ENCODE measurements around the gene TBC1D22A. TPM values are rescaled to one million over a fixed set of nuclear protein-coding genes. Genes with fewer than 3 reads are reported as not detected.

Gene TBC1D22A
- total RNA-seq, 1 experiment from 2014 or later, result 32.6 TPM

DNA sequence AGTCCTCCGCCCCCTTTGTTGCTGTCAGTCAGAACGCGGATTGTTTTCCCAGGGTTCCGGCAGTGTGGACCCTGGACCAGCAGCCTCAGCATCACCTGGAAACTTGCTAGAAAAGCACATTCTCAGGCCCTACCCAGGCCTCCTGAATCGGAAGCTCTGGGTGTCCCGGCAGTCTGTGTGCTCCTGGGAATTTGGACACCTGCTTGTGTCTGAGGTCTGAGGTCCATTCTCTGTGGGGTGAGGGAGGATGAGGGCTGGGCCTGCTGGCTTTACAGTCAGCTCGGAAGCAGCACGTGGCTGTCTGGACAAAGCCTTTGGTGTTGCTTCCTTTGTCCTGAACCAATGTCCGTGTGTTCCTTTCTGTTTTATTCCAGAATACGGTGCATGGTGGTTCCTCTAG, 299.7 kb downstream of the TBC1D22A start:
- Histone ChIP-seq H3K27me3 (replicated peaks; ENCODE audit: control insufficient read depth, insufficient read depth, low read length) (no peaks in the 10 kb centered on the region), H3K4me3 (ENCODE audit: low read depth, low read length) (no peak overlapping the region), H3K4me1 (no peaks in the 10 kb centered on the region), H3K9me3 (no peaks in the 10 kb centered on the region), H3K36me3 (ENCODE audit: control insufficient read depth, insufficient read depth, low read length) (no peaks in the 10 kb centered on the region)
- DNase-seq, result peak in 1 of 2 experiments; percentile 4
- Mint-ChIP-seq H3K27me3 (ENCODE audit: insufficient read depth, unreplicated experiment) (no peaks in the 10 kb centered on the region), H3K9me3 (ENCODE audit: unreplicated experiment) (no peaks in the 10 kb centered on the region), H3K27ac (ENCODE audit: unreplicated experiment) (no peak overlapping the region), H3K36me3 (ENCODE audit: insufficient read depth, unreplicated experiment) (peaks cover 19% of the 10 kb centered on the region), H3K4me3 (ENCODE audit: unreplicated experiment) (no peak overlapping the region), H3K4me1 (ENCODE audit: low read depth, unreplicated experiment) (no peaks in the 10 kb centered on the region)
- CTCF ChIA-PET, result no interaction called here
- BruUV-seq (replicated peaks), result no TSS peak
- intact Hi-C loops (cut with micrococcal nuclease; ENCODE audit: unreplicated experiment), result no loop called here
- TF ChIP-seq, protein P1, sequence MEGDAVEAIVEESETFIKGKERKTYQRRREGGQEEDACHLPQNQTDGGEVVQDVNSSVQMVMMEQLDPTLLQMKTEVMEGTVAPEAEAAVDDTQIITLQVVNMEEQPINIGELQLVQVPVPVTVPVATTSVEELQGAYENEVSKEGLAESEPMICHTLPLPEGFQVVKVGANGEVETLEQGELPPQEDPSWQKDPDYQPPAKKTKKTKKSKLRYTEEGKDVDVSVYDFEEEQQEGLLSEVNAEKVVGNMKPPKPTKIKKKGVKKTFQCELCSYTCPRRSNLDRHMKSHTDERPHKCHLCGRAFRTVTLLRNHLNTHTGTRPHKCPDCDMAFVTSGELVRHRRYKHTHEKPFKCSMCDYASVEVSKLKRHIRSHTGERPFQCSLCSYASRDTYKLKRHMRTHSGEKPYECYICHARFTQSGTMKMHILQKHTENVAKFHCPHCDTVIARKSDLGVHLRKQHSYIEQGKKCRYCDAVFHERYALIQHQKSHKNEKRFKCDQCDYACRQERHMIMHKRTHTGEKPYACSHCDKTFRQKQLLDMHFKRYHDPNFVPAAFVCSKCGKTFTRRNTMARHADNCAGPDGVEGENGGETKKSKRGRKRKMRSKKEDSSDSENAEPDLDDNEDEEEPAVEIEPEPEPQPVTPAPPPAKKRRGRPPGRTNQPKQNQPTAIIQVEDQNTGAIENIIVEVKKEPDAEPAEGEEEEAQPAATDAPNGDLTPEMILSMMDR (IDR thresholded peaks at IDR 0.05; ENCODE audit: insufficient read depth in 1 of 2, low read depth in 1 of 2, low read length in 1 of 2, severe bottlenecking in 1 of 2, unreplicated experiment in 1 of 2), result no peak
- POLR2A ChIA-PET, result no interaction called here

DNA sequence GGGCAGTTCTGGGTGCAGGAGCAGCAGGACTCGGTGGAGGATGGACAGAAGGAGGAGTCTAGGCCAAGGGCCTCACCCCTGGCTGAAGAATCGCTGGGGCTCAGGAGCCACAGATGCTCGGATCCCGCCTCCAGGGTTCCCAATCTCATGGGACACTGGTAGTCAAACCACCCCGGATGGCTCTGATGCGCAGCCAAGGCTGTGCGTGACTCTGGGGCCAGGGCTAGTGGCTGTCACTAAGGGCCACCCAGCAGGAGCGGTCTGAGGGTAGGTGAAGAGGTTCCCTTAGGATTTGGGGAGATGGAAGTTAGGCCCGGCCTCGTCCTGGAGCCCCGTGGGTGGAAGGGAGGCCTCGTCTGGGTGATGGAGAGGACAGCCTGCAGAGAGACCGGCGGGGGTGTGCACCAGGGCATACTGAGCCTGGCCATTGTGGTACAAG, 300.6 kb downstream of the TBC1D22A start:
- Mint-ChIP-seq H3K27me3 (ENCODE audit: insufficient read depth, unreplicated experiment) (no peaks in the 10 kb centered on the region), H3K36me3 (ENCODE audit: insufficient read depth, unreplicated experiment) (peaks cover 19% of the 10 kb centered on the region), H3K4me3 (ENCODE audit: unreplicated experiment) (no peak overlapping the region), H3K27ac (ENCODE audit: unreplicated experiment) (no peak overlapping the region), H3K4me1 (ENCODE audit: low read depth, unreplicated experiment) (no peaks in the 10 kb centered on the region), H3K9me3 (ENCODE audit: unreplicated experiment) (no peaks in the 10 kb centered on the region)
- Histone ChIP-seq H3K27me3 (replicated peaks; ENCODE audit: control insufficient read depth, insufficient read depth, low read length) (no peaks in the 10 kb centered on the region), H3K4me3 (ENCODE audit: low read depth, low read length) (no peak overlapping the region), H3K9me3 (no peaks in the 10 kb centered on the region), H3K4me1 (no peaks in the 10 kb centered on the region), H3K36me3 (ENCODE audit: control insufficient read depth, insufficient read depth, low read length) (no peaks in the 10 kb centered on the region)
- intact Hi-C loops (cut with micrococcal nuclease; ENCODE audit: unreplicated experiment), result no loop called here
- no TSS peak for BruUV-seq (replicated peaks)
- CTCF ChIA-PET, result no interaction called here
- DNase-seq, result no peak
- TF ChIP-seq, protein P1 (IDR thresholded peaks at IDR 0.05; ENCODE audit: insufficient read depth in 1 of 2, low read depth in 1 of 2, low read length in 1 of 2, severe bottlenecking in 1 of 2, unreplicated experiment in 1 of 2), result no peak
- POLR2A ChIA-PET, result no interaction called here

DNA sequence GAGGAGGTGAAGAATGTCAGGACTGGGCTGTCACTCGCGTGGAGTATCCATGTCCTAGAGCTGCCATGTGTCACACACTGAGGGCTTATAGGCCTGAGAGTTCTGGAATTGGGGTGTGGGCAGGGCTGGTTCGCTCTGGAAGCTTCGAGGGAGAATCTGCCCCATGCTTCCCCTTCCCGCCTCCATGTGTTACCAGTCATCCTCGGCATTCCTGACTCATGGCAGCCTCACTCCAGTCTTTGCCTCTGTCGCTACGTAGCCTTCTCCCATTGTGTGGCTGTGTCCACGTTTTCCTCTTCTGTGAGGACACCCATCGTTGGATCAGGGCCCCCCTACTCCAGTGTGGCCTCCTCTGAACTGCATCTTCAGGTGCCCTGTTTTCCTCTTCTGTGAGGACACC, 301.2 kb downstream of the TBC1D22A start:
- Histone ChIP-seq H3K4me1 (no peaks in the 10 kb centered on the region), H3K36me3 (ENCODE audit: control insufficient read depth, insufficient read depth, low read length) (no peaks in the 10 kb centered on the region), H3K9me3 (no peaks in the 10 kb centered on the region), H3K27me3 (replicated peaks; ENCODE audit: control insufficient read depth, insufficient read depth, low read length) (no peaks in the 10 kb centered on the region), H3K4me3 (ENCODE audit: low read depth, low read length) (no peak overlapping the region)
- no peaks in the 10 kb centered on the region for H3K27me3 Mint-ChIP-seq (ENCODE audit: insufficient read depth, unreplicated experiment)
- no peak for DNase-seq
- H3K9me3 Mint-ChIP-seq (ENCODE audit: unreplicated experiment), result no peaks in the 10 kb centered on the region
- CTCF ChIA-PET, result no interaction called here
- no peak overlapping the region for H3K27ac Mint-ChIP-seq (ENCODE audit: unreplicated experiment)
- POLR2A ChIA-PET, result no interaction called here
- no TSS peak for BruUV-seq (replicated peaks)
- no peaks in the 10 kb centered on the region for H3K4me1 Mint-ChIP-seq (ENCODE audit: low read depth, unreplicated experiment)
- H3K36me3 Mint-ChIP-seq (ENCODE audit: insufficient read depth, unreplicated experiment), result peaks cover 19% of the 10 kb centered on the region
- TF ChIP-seq, protein P1 (IDR thresholded peaks at IDR 0.05; ENCODE audit: insufficient read depth in 1 of 2, low read depth in 1 of 2, low read length in 1 of 2, severe bottlenecking in 1 of 2, unreplicated experiment in 1 of 2), result no peak
- intact Hi-C loops (cut with micrococcal nuclease; ENCODE audit: unreplicated experiment), result no loop called here
- H3K4me3 Mint-ChIP-seq (ENCODE audit: unreplicated experiment), result no peak overlapping the region
